NCI-H2196 (cell line): ENCODE results near the gene TGFB2.

Experiments
- DNase-seq: peaks from one replicate; lab custom pipeline; 2025; ENCODE audit not compliant: unreplicated experiment; lab: John Stamatoyannopoulos, UW

Gene TGFB2

DNA sequence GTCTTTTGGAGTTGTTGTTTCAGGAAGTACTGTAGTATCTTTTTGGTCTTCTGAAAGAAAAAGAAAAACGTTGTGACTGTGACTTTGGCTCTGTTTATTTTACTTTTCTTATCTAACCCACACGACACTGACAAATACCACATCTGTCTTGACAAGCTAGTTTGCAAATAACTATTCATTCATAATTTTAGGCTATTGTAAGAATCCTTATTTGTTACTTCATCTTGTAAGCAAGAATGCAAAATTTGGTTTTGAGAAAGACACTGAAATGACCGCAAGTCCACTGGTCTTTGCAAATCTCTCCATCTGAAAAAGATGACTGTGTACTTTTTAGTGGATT, 12.7 kb downstream of the TGFB2 start:
- no peak for DNase-seq

DNA sequence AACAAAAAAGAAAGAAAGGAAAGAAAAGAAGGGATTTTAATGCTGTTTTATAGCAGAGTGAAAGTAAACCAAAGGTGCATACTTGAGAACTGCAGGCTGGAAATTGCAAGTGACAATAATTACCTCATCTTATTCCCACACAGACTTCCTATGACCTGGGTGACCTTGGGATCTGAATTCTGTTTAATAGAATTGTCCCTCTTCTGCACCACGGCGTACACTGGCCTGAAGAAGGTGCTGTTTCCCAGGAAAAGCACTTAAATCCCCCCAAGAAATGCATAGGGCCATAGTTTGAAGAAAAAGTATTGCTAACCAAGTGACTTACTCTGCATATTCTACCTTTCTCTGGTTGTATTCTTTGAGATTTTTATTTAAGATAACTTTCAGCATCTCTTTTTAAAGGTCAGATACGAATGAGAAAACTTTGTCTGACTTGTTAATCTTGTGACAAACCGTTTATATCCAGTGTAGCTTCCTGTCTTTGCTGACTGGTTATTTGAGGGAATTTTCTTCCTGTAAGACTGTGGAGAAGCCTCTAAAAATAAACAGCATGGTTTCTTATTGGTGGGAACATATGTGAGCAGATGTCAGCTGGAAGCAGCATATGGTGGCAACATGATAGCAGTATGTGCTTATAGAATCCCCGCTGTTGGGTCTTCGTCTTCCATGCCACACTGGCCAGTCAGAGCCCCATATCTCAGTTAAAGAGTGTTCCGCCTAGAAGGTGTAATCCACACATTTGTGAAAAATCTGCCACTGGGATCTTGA, 16.3 kb downstream of the TGFB2 start:
- no peak for DNase-seq

DNA sequence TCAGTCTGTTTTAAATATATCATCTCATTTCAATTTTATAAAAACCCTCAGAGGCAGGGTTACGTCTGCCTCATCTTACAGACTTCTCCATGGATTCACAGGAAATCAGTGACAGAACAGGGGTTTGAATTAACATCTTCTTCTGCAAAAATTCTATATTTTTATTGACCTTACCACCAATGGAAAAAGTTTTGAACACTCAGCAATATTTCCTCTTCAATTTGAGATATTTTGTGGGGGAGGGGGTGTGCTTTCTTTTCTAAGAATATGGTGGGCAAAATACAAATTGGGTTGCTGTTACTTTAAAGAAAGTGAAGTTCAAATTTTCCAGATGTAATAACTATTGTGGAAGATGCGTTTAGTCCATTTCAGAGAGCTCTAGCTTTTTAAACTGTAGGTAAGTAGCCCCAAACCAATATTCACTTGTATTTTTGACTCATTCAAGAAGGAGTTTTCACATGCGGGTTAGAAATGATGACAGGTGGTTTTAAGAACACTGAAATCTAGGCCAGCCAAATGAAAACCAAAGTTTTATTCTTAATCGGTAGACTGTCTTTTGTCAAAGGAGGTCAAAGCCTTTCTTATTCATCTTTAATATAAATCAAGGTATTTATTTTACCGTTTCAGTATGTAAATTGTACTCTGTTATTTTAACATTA, 17.4 kb downstream of the TGFB2 start:
- DNase-seq, result no peak

DNA sequence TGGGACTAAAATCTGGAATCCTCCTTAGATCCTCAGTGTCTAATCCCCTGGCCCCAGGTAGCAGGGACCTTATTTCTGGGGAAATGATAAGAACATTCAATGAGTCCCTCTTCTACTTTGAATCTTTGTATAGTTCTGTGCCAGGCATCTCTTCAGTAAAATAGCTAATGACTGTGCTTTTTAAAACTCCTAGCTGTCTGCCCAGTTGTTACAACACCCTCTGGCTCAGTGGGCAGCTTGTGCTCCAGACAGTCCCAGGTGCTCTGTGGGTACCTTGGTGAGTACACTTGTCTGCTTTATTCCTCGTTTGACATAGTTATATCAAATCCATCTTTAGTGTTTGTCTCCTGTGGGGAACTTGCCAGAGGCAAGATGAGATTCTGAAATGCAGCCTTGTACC, 18.0 kb downstream of the TGFB2 start:
- no peak for DNase-seq

DNA sequence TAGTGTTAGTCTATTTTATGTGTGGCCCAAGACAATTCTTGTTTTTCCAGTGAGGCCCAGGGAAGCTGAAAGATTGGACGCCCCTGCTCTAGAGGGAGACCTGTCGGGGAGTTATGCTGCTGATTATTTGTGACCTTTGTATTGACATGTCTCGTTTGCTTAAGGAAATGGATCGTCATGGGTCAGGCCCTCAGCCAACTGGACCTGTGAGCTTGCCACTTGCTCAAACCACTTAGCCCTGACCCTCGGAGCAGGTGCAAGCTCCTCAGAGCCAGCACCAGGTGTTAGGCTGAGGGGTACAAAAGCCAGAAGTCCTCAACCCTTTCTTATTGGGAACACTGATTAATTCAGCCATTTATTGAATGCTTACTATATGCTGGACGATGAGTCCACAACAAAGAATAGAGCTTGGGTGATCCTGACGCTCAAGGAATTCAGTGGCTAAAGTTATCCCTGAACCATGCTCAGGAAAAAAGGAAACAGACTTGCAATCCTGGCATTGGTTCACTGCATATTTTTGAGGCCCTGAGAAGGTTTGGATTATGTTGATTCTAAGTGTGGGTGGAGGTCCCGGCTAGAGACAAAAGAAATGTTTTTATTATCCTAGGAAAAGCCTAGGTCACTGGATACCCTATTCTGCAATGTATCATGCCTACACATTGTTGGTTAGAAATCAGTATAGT, 19.0 kb downstream of the TGFB2 start:
- DNase-seq, result peak; percentile 24

DNA sequence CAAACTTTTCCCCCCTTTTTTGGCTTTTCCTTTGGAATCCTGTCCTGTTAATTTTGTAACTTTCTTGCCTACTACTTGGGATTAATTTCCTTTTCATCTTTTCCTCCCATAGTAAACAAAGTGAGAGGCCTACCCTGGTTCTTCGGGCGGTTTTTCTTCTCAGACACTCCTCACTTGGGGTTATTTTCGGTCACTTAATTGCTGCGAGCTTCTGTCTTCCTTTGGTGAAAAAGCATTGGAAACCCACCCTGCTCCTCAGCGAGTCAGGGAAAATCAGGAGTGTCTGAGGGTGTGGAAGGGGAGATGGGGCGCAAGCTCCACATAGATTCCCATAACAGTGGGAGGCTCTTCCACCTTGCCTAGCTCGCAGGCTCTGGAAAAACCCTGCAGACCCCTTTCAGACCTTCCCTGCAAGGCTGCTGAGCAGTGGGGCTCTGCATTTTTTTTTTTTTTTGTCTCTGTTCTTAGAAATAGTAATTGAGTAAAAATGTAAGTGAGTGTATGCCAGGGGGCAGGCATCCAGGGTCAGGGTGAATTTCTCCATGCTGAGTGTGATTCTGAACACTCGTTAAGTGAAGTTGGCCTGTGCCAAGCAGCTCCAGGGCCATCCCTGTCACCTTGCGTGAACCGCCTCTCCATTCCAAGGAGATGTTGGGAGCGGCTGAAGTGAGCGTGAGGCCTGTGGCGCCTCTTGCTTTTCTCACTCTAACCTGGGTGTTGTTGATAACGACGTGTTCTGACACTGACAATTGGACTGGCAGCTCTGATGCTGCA, 20.3 kb downstream of the TGFB2 start:
- no peak for DNase-seq

DNA sequence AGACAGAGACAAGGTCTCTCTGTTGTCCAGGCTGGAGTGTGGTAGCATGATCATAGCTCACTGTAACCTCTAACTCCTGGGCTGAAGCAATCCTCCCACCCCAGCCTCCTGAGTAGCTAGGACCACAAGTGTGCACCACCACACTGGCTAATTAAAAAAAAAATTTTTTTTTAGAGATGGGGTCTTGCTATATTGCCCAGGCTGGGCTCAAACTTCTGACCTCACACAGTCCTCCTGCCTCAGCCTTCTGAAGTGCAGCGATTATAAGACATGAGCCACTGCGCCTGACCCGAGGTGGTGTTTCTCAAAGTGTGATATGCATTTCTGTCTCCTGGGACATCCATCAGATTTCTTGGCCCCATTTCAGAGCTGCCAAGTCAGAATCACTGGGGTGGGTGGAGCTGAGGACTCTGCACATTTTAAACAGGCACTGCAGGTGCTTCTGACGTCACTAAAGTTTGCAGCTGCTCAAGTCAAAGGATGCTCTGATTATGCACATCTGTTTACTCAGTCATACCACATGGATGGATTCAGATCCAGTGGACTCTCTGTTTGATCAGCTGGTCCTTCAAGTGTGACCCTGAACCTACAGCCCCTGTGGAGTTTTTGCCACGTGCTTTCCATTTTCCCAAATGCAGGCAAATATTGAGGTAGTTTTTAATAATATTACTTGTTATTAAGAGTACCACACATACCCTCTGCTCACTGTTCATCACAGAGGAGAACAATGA, 21.4 kb downstream of the TGFB2 start:
- DNase-seq, result peak; percentile 61

DNA sequence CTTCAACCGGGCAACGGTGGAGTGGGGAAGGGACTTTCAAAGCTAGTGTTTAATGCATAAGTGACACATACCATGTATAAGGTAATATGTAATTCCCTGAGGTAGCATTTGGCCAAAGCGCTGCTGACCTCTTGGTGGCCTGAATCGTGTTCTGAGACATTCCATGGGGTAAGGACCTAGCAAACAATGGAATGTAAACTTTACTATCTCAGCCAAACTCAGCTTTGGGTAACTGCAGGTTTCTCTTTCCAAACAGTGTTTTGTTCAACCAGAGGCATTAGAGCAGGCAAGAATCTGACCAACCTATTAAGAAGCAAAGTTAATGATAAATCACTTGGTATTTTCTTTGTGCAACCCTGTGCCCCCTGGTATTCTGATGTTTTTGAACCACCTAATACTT, 22.0 kb downstream of the TGFB2 start:
- DNase-seq, result no peak

DNA sequence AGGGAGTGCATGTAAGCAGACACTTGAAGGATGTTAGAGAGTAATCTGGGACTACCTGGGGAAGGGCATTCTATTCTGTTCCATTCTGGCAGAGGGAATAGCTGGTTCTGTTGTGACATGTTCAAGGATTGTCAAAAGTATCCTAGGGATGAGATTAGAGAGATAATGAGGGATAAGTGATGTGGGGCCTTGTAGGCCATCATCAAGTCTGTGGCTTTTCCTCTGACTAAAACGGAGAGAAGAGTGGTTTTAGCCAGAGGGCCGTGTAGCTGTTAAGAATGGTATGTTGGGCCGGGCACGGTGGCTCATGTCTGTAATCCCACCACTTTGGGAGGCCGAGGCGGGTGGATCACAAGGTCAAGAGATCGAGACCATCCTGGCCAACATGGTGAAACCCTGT, 23.6 kb downstream of the TGFB2 start:
- DNase-seq, result no peak

DNA sequence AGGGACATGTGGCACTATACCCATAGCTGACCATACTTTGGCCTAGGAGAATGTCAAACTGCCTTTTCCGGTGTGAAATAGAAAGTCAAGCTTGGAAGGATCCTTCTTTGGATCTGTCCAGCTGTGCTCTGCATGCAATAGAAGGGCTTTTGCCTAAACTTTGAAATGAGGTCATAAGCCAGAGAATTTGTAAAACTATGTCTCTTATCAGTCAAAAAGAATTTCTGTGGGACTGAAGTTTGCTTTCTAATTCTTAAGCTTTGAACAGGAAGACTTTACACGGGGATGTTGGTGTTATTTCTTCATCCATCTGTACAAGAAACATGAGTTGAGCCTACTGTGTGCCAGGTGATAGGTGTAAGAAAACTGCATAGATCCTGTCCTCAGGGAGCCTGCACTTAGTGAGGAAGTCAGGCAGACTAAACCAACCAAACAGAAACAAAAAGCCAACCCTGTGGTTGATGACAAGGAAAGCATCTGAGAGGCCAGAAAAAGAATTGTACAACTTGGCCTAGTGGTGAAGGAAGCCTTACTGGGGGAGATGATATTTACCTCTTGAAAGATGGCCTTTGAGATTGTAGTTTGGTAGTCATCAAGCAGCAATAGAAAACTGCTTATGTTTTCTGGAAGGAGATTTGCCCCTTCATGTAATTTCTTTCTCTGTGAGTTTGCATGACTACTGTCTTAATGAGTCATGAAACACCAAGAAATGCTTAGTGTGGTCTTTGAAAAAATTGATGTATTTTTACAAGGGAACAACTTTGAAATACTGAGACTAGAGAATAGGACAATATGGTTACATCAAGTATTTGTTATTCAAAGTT, 24.8 kb downstream of the TGFB2 start:
- DNase-seq, result no peak

DNA sequence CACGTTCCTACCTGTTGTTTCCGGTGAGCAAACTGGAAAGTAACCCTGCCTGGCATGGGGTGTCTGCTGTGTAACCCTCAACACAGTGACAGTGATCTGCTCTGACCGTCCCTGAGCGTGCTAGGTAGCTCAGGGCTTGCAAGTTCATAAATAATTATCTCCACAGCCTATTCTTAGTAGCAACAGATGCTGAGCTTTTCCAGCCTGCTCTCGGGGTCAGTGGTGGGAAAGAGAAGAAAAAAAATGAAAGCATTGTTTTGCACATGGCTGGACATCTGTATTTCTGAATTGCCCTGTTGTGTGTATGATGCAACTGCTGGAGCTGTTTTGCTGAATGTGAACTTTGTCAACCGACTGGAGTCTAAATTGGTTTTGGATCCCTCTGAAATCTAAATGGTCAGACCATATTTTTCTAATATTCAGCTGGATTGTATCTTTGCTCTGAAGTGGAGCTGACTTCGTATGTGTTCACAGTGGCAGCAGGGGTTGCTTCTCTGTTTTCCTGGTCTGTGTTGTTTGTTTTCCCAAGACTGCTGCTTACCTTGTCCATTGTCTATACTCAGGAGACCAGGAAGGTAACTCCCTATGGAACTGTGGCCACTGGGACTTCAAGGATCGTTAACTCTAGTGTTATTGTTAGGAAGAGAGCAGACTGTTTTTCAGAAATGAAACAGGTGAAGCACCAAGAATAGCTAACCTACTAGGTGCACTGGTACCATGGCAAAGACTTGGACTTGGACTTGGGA, 27.0 kb downstream of the TGFB2 start:
- DNase-seq, result no peak

DNA sequence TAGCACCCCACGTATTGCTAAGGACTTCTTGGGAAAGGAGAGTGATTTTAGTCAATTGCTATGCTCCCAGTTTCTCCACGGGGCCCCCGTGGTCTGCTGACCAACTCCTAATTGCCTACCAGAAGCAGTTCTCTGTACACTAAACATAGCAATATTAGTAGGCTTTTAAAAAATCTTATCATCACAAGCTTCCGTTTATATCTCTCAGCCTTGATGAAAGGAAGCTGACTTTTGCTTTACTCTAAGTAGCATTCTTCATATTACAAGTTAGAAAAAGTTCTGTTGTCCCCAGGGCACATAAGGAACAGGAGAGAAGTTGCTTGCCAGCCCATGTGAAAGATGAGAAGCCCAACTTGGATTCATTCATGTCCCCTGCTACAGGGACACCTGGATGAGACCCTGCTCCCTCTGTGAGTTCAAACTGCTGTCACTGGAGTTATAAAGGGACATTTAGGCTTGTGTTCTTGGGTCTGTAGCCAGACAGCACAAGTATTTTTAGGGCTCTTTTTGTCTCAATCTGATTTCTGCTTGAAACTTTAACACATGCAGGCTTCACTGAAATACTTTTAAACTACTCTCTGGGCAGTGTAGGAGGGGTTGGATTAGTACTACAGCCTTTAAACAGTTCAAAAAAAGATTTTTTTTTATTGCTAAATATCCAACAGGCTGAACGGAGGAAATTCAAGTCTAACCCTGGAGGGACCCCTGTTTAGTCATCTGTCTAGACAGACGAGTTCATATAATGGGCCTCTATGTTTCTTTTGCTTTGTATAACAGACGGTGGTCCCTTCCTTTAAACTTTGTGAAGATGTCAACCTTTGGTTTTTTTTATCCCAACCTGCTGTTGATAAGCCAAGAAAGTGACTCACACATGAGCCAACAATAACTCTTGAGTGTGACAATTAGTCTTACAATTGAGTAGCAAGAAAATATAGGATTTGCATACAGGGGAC, 29.5 kb downstream of the TGFB2 start:
- DNase-seq, result no peak

DNA sequence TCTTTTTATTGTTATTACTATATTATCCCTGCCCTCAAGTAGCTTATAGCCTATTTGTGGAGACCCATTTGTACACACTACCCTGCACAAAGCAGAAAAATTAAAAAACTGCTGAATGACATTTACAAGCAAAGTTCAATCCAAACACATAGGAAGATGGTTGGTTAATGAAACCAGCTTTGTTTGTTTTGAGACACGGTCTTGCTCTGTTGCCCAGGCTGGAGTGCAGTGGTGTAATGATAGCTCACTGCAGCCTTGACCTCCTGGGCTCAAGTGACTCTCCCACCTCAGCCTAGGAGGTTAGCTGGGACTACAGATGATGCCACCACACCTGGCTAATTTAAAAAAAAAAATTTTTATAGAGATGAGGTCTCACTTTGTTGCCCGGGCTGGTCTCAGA, 31.6 kb downstream of the TGFB2 start:
- DNase-seq, result no peak

DNA sequence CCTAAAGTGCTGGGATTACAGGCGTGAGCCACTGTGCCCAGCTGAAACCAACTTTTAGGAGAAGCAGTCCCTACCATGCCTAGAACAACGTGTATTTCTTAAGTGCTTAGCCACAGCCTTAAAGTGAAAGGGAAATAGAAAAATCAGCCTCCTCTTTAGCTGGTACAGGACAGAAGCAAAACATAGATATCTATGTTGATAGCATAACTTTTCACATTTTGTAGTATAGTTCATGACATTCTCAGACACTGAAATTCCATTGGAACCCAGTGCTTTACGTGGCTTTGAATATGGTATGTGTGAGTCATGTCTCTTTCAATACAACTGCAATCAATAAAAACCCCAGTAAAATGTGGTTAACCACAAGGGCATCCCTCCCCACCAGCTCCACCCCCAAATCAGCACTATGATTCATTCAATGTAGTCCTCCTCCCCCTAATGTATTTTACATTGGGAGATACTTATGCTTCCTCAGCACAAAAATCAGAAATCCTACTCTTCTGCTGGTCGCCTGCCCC, 32.1 kb downstream of the TGFB2 start:
- DNase-seq, result peak; percentile 15

DNA sequence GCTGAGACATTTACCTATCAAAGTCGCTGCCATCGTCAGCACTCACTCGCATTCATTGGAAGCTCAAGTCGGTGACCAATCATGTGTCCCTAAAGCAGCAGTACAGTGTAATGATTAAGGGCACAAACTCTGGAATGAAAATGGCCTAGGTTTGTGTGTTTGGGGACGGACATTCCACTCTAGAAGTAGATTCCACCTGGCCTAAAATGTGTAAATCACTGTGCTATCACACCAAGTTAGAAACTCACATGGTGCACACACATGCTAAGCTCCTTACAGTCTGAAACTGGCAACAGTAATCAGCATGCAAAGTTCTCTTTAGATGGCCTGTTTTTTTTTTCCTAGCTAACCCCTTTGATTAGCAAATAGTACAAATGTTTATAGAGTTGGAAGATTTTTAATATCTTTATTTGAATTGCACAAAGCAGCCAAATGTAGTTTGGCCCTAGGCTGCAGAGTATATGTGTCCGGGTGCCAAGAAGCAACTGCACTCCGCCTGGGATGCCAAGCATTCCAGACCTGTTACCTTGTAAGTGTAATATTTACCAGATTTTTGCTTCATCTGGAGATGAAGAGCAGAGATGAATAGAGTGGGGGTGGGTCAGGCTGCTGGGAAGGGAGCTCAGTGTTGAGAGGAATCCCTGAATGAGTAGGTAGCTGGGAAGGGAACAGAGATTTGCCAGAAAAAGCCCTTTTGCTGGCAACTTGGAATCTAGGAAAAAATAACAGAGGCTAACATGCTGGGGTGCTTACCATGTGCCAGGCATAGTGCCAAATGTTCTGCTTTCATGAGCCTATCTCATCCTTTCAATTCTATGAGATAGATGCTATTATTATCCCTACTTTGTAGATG, 35.2 kb downstream of the TGFB2 start:
- DNase-seq, result peak; percentile 21

DNA sequence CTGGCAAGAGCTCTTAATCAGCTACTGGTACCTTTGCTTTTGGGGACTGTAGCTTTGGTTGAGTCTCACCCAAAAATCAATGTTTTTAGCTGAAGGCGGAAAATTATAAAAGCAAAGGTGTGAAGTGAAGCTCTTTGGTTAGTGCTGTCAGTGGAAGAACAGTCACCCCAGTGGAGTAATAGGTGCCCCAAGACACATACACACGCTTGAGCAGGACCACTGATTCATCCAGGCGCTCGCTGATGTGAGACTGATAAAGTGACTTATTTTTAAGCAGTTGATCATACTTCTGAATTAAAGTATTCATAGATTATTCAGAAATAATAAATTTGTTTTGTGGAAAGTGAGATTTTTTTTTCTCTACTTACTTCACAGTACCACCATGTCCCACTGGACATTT, 37.1 kb downstream of the TGFB2 start:
- DNase-seq, result no peak

DNA sequence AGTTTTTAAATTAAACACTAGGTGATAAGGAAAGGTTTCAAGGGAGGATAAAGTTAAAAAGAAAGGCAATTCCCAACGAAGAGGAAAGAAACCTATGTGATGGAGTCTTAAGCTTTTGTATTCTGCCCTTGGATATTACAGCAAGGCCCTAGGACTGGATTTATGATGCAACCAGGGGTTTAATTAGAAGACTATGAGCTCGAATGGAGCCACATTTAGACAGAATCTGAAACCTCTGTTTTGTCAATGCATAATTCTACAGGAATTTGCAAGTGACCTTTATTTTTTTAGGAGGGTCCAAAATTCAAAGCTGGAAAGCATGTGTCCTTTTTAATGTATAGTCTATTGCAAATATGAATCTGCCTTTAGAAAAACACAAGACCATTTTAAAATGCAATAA, 37.9 kb downstream of the TGFB2 start:
- DNase-seq, result no peak
